A172 (cell line): ENCODE results near the gene RCAN1. TPM values are rescaled to one million over a fixed set of nuclear protein-coding genes. Genes with fewer than 3 reads are reported as not detected.

Experiments used
- total RNA-seq: library from RNA; depleted of rRNA; stranded (reverse); fragments of >200 nt; shearing (Covaris generic); gene quantifications from 2 replicates; pipeline ENCODE4 v1.2.3, GENCODE V29; 2014; rRNA removed

The RCAN1 gene
- total RNA-seq, 1 experiment from 2014 or later, result 61.5 TPM

Other genes starting within 250 kb of the RCAN1 start
- 3.4 and 26.4 TPM in 2 replicates for gene SMIM11, start 239.6 kb downstream of the RCAN1 start, total RNA-seq
- gene SMIM34, start 191.2 kb downstream of the RCAN1 start, total RNA-seq, result not detected in 2 replicates
- 0.21 TPM in 1 of 2 replicates, not detected in the other for gene KCNE1, start 102.9 kb downstream of the RCAN1 start, total RNA-seq
- gene CLIC6, start 53.9 kb upstream of the RCAN1 start, total RNA-seq, result not detected in 2 replicates